HG02798 (cell line): ENCODE results near the gene PLEKHD1.
"Not testable (repeated sequence)": the region's sequence is repeated elsewhere in the genome, so short reads cannot be mapped to it uniquely, and the experiment has no call there.

Experiments used
- ATAC-seq: cut with Tn5 transposase; IDR thresholded peaks from one replicate; pipeline ENCODE4 v1.9.1; 2021; ENCODE audit warnings: mild to moderate bottlenecking; ENCODE audit not compliant: unreplicated experiment, poor library complexity

The PLEKHD1 gene

GRCh38 chr14:69484444-69485314 lies at the start of gene PLEKHD1:
Gene PLEKHD1, plus strand, starts transcription at chr14:69484728. Its CDS starts 238 bp downstream, at chr14:69484966.
- ATAC-seq, result no peak

GRCh38 chr14:69439521-69440270 lies 44.8 kb upstream of the PLEKHD1 start:
- no peak for ATAC-seq

GRCh38 chr14:69441948-69442347 lies 42.6 kb upstream of the PLEKHD1 start:
- peak; percentile 82 for ATAC-seq

- ATAC-seq, result no peak
Observed at GRCh38 chr14:69443296-69443805, 41.2 kb upstream of the PLEKHD1 start.

GRCh38 chr14:69449216-69449615 lies 35.3 kb upstream of the PLEKHD1 start:
- no peak for ATAC-seq

- ATAC-seq, result no peak
Observed at GRCh38 chr14:69451941-69452340, 32.6 kb upstream of the PLEKHD1 start.

GRCh38 chr14:69458350-69458749 lies 26.2 kb upstream of the PLEKHD1 start:
- no peak for ATAC-seq

GRCh38 chr14:69459122-69459521 lies 25.4 kb upstream of the PLEKHD1 start:
- ATAC-seq, result no peak

GRCh38 chr14:69460093-69460701 lies 24.3 kb upstream of the PLEKHD1 start:
- no peak for ATAC-seq

GRCh38 chr14:69464379-69464778 lies 20.1 kb upstream of the PLEKHD1 start:
- no peak for ATAC-seq

GRCh38 chr14:69464829-69465228 lies 19.7 kb upstream of the PLEKHD1 start:
- ATAC-seq, result no peak

GRCh38 chr14:69468949-69469348 lies 15.6 kb upstream of the PLEKHD1 start:
- ATAC-seq, result no peak

GRCh38 chr14:69471436-69471835 lies 13.1 kb upstream of the PLEKHD1 start:
- no peak for ATAC-seq

- no peak for ATAC-seq
Observed at GRCh38 chr14:69471916-69472315, 12.6 kb upstream of the PLEKHD1 start.

GRCh38 chr14:69473260-69473659 lies 11.3 kb upstream of the PLEKHD1 start:
- no peak for ATAC-seq

- no peak for ATAC-seq
Observed at GRCh38 chr14:69473946-69474345, 10.6 kb upstream of the PLEKHD1 start.

- no peak for ATAC-seq
Observed at GRCh38 chr14:69475194-69475818, 9.2 kb upstream of the PLEKHD1 start.

GRCh38 chr14:69476824-69477450 lies 7.6 kb upstream of the PLEKHD1 start:
- ATAC-seq, result not testable (repeated sequence)

- ATAC-seq, result not testable (repeated sequence)
Observed at GRCh38 chr14:69478055-69478454, 6.5 kb upstream of the PLEKHD1 start.

GRCh38 chr14:69479696-69480095 lies 4.8 kb upstream of the PLEKHD1 start:
- ATAC-seq, result no peak
